CD4-positive, alpha-beta memory T cell (primary cell): ENCODE results near the gene ACKR2. TPM values are rescaled to one million over a fixed set of nuclear protein-coding genes. Genes with fewer than 3 reads are reported as not detected.

Source experiments
- CTCF ChIA-PET: fragments of 350-600 bp; sonication (Branson Sonifier 250); formaldehyde crosslinking; loops from one replicate; lab custom pipeline; 2021; ENCODE audit warnings: inconsistent platforms; ENCODE audit not compliant: partially characterized antibody; lab: Charles Lee
- POLR2A ChIA-PET: fragments of 350-600 bp; sonication (Branson Sonifier 250); formaldehyde crosslinking; loops from one replicate; lab custom pipeline; 2021; ENCODE audit not compliant: partially characterized antibody; lab: Charles Lee
- DNase-seq, 5 donors: peaks; one replicate each; pipeline versions ENCODE4 v3.0.0 to v3.0.0-alpha.2; 2020 to 2022; ENCODE audit warnings: mixed read lengths in 1 of 5
- H3K27ac ChIP-seq: one replicate; pipeline ENCODE4 v1.7.0; 2013; ENCODE audit warnings: low read depth, low read length
- H3K27me3 ChIP-seq: 2 replicates; pipeline ENCODE4 v1.7.0; 2013; ENCODE audit warnings: mild to moderate bottlenecking, low read length, moderate library complexity; ENCODE audit not compliant: insufficient read depth
- H3K36me3 ChIP-seq: 2 replicates; pipeline ENCODE4 v1.7.0; 2013; ENCODE audit warnings: mild to moderate bottlenecking, low read length, moderate library complexity; ENCODE audit not compliant: insufficient read depth
- H3K4me1 ChIP-seq: 2 replicates; pipeline ENCODE4 v1.7.0; 2013; ENCODE audit warnings: mild to moderate bottlenecking, low read length, moderate library complexity; ENCODE audit not compliant: insufficient read depth
- H3K4me3 ChIP-seq, 2 donors: one replicate each; pipeline ENCODE4 v1.7.0; 2013; ENCODE audit warnings: low read length in 2 of 2, mild to moderate bottlenecking in 1 of 2
- H3K9me3 ChIP-seq, 2 donors: one replicate each; pipeline ENCODE4 v1.7.0; 2013; ENCODE audit warnings: low read length in 2 of 2, control low read depth in 1 of 2; ENCODE audit not compliant: control insufficient read depth in 1 of 2
- H3K27ac Mint-ChIP-seq, 7 donors: one replicate each; pipeline ENCODE4 v1.8.0; 2020 to 2021; ENCODE audit warnings: mixed read lengths in 7 of 7, mild to moderate bottlenecking in 6 of 7, inconsistent platforms in 3 of 7, moderate library complexity in 3 of 7
- H3K27me3 Mint-ChIP-seq, 2 donors: one replicate each; pipeline ENCODE4 v1.8.0; 2020 to 2021; ENCODE audit warnings: mixed read lengths in 2 of 2
- H3K36me3 Mint-ChIP-seq, 2 donors: one replicate each; pipeline ENCODE4 v1.8.0; 2020 to 2021; ENCODE audit warnings: mixed read lengths in 2 of 2, inconsistent platforms in 1 of 2, mild to moderate bottlenecking in 1 of 2
- H3K4me1 Mint-ChIP-seq, 4 donors: one replicate each; pipeline ENCODE4 v1.8.0; 2020 to 2021; ENCODE audit warnings: mixed read lengths in 4 of 4, mild to moderate bottlenecking in 1 of 4
- H3K4me3 Mint-ChIP-seq, 8 donors: one replicate each; pipeline ENCODE4 v1.8.0; 2020 to 2021; ENCODE audit warnings: mixed read lengths in 8 of 8, mild to moderate bottlenecking in 7 of 8, moderate library complexity in 6 of 8, inconsistent platforms in 3 of 8
- H3K9me3 Mint-ChIP-seq, 8 donors: one replicate each; pipeline ENCODE4 v1.8.0; 2020 to 2021; ENCODE audit warnings: mixed read lengths in 8 of 8, mild to moderate bottlenecking in 5 of 8, inconsistent platforms in 3 of 8, moderate library complexity in 1 of 8
- intact Hi-C: fragments of 100-400 bp; cut with micrococcal nuclease; formaldehyde crosslinking; loops from one replicate; pipeline ENCODE4 v1.15.1; 2023
- polyA plus RNA-seq, 2 donors: library from polyadenylated mRNA; unstranded; fragments of 300-500 nt; fragmentation: Illumina TruSeq; gene quantifications; one replicate each; pipeline ENCODE4 v1.2.3, GENCODE V29; 2021
- total RNA-seq, 2 experiments: library from RNA; stranded (reverse); gene quantifications; one replicate each; pipeline ENCODE4 v1.2.3, GENCODE V29; 2021

The ACKR2 gene
- total and polyA plus RNA-seq, 4 experiments from 2014 or later, result 0.28 to 0.49 TPM; not detected in 2

DNA sequence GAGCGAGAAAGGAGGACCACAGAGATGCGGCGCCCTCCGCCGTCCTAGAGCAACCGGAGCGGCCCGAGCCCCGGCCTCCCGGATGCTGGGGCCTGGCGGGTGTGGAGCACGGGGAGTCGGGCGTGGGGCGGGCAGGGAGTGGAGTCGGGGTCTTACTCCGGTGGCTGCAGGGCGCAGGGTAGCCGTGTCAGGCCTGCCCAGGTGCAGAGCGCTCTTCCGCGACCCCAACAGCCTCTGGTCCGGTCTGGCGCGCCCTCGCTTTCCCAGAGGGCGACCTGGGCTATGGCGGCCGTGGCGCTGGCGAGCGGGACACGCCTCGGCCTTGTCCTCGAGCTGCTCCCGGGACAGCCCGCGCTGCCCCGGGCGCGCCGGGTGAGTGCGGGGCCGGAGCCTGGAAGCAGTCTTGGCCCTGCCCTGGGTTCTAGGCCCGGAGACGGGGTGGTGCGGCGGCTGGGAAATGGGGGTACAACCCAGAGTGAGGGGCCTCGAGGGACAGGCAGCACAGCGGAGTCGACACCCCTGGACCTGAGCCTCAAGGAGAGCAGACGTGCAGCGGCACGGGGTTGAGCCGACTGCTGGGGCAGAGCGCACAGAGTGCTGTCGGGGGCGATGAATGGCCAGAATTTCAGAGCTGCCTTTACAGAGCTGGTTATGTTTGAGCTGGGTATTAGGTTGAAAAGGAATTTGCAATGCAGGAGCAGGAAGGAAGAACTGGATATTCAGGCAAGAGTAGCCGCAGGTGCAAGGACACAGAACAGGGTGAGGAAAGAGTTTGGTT is 97.0 kb downstream of the ACKR2 start, which contains the start of gene ZNF662:
ZNF662 (plus strand) TSS at position 73 of the 778 bp plus-strand sequence. CDS start 1,973 bp downstream, outside the sequence.
- Mint-ChIP-seq H3K9me3 (peaks cover 3 to 38% (median 24%) of the 10 kb centered on the region in 8 donors), H3K4me1 (peaks cover 4 to 10% (median 5%) of the 10 kb centered on the region in 4 donors), H3K27me3 (peaks cover 30 to 42% of the 10 kb centered on the region in 2 donors), H3K27ac (peak within 1 kb of the TSS in 2 of 7 donors; percentile 48 to 81), H3K36me3 (peaks cover 5 to 16% of the 10 kb centered on the region in 2 donors), H3K4me3 (peak within 1 kb of the TSS; percentile 68 to 78 (median 74))
- POLR2A ChIA-PET, result no interaction called here
- intact Hi-C loops, result no loop called here
- Histone ChIP-seq H3K27me3 (peaks cover 9% of the 10 kb centered on the region), H3K4me3 (no peak within 1 kb of the TSS), H3K36me3 (no peaks in the 10 kb centered on the region), H3K4me1 (no peaks in the 10 kb centered on the region), H3K9me3 (peaks cover 0 to 5% of the 10 kb centered on the region in 2 donors), H3K27ac (no peak within 1 kb of the TSS)
- CTCF ChIA-PET, result no interaction called here
- no peak for DNase-seq

DNA sequence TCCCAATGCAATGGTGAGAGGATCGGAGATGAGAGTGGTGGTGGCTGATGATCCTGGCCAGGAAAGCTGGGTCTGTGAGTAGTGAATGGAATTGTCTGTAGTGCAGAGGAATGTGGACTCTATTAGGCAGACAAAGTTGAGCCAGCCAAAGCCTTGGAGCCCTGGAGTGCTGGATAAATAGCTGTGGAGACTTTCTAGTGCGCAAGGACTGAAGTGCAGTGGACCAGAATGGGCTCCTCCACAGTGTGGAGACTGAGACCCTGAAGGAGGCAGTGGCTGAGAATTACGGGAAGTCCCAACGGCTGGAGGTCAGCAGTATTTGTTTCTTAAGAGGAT is 97.6 kb downstream of the ACKR2 start:
- peak overlapping the region in 1 of 7 donors; percentile 56 for H3K27ac Mint-ChIP-seq
- H3K36me3 Mint-ChIP-seq, result peaks cover 5 to 16% of the 10 kb centered on the region in 2 donors
- Histone ChIP-seq H3K9me3 (peaks cover 0 to 5% of the 10 kb centered on the region in 2 donors), H3K27ac (no peak overlapping the region), H3K36me3 (no peaks in the 10 kb centered on the region), H3K4me3 (no peak overlapping the region), H3K27me3 (peaks cover 9% of the 10 kb centered on the region), H3K4me1 (no peaks in the 10 kb centered on the region)
- POLR2A ChIA-PET, result no interaction called here
- intact Hi-C loops, result no loop called here
- H3K4me1 Mint-ChIP-seq, result peaks cover 4 to 10% (median 5%) of the 10 kb centered on the region in 4 donors
- H3K9me3 Mint-ChIP-seq, result peaks cover 3 to 38% (median 23%) of the 10 kb centered on the region in 8 donors
- H3K27me3 Mint-ChIP-seq, result peaks cover 30 to 42% of the 10 kb centered on the region in 2 donors
- peak overlapping the region in 7 of 8 donors; percentile 45 to 71 (median 57) for H3K4me3 Mint-ChIP-seq
- no peak for DNase-seq
- CTCF ChIA-PET, result no interaction called here

DNA sequence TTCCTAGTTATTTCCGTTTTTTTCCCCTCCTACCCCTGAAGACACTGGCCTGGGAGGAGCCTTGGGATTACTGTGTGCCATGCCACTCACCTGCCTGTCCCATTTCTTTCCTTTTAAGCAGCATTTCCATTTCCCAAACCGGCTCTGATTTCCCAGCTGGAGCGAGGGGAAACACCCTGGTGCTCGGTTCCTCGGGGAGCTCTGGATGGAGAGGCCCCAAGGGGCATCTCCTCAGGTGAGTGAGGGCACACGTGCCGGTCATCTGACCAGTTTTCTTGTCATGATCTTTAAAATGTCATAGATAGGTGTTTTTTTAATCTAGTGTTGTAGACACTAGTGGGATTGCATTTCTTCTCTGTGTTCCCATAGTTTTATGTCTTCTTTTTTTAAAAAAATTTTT is 99.4 kb downstream of the ACKR2 start:
- CTCF ChIA-PET, result no interaction called here
- intact Hi-C loops, result no loop called here
- no peak for DNase-seq
- Mint-ChIP-seq H3K36me3 (peaks cover 5 to 23% of the 10 kb centered on the region in 2 donors), H3K4me1 (peaks cover 4 to 10% (median 5%) of the 10 kb centered on the region in 4 donors), H3K4me3 (no peak overlapping the region), H3K9me3 (peaks cover under 1 to 34% (median 21%) of the 10 kb centered on the region in 8 donors), H3K27ac (no peak overlapping the region), H3K27me3 (peaks cover 30 to 40% of the 10 kb centered on the region in 2 donors)
- Histone ChIP-seq H3K36me3 (no peaks in the 10 kb centered on the region), H3K9me3 (peaks cover 0 to 6% of the 10 kb centered on the region in 2 donors), H3K4me3 (no peak overlapping the region), H3K27ac (no peak overlapping the region), H3K4me1 (no peaks in the 10 kb centered on the region), H3K27me3 (peaks cover 9% of the 10 kb centered on the region)
- POLR2A ChIA-PET, result no interaction called here

DNA sequence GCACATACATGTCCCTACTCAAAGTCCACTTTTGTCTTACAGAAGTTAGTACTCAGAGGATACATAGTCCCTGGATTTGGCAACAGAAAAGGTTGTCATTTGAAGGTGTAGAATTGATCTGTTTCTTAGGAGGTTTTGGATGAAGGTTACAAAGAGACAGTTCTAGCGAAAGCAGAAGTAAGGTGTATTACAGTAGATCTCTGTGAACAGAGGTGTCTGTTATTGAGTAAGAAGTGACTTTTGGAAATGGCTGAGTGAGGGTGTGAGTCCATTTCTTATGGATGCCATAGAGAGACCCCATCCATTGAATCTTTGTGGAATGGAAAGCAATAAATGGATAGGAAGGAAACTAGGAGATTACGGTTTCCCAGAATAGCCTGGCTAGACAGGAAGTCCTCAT is 102.3 kb downstream of the ACKR2 start:
- H3K9me3 Mint-ChIP-seq, result peaks cover 3 to 48% (median 37%) of the 10 kb centered on the region in 8 donors
- no peak overlapping the region for H3K4me3 ChIP-seq
- CTCF ChIA-PET, result no interaction called here
- POLR2A ChIA-PET, result no interaction called here
- DNase-seq, result no peak
- no peak overlapping the region for H3K4me3 Mint-ChIP-seq
- peaks cover 3% of the 10 kb centered on the region for H3K27me3 ChIP-seq
- no peak overlapping the region for H3K27ac ChIP-seq
- peaks cover 2 to 8% (median 2%) of the 10 kb centered on the region in 4 donors for H3K4me1 Mint-ChIP-seq
- intact Hi-C loops, result no loop called here
- H3K36me3 ChIP-seq, result no peaks in the 10 kb centered on the region
- H3K4me1 ChIP-seq, result no peaks in the 10 kb centered on the region
- H3K27me3 Mint-ChIP-seq, result peaks cover 16 to 28% of the 10 kb centered on the region in 2 donors
- H3K9me3 ChIP-seq, result peaks cover 0 to 25% of the 10 kb centered on the region in 2 donors
- no peak overlapping the region for H3K27ac Mint-ChIP-seq
- H3K36me3 Mint-ChIP-seq, result peaks cover 24 to 37% of the 10 kb centered on the region in 2 donors

DNA sequence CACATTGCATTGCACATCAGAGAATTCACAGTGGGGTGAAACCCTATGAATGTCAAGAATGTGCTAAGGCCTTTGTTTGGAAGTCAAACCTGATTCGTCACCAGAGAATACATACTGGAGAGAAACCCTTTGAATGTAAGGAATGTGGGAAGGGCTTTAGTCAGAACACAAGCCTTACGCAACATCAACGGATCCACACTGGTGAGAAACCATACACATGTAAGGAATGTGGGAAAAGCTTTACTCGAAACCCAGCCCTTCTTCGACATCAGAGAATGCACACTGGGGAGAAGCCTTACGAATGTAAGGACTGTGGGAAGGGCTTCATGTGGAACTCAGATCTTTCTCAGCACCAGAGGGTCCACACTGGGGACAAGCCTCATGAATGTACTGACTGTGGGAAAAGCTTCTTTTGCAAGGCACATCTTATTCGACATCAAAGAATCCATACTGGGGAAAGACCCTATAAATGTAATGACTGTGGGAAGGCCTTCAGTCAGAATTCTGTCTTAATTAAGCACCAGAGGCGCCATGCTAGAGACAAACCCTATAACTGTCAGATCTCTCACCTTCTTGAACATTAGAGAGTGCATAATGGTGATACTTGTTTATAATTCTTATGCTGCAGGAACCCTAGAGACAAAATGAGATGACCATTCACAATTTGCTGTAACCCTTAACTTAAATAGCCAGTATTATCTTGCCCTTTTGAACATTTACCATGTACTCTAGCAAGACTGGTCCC is 105.7 kb downstream of the ACKR2 start:
- Mint-ChIP-seq H3K4me1 (no peaks in the 10 kb centered on the region), H3K27me3 (peaks cover 0 to 8% of the 10 kb centered on the region in 2 donors), H3K9me3 (peaks cover 3 to 66% (median 54%) of the 10 kb centered on the region in 8 donors), H3K36me3 (peaks cover 32 to 46% of the 10 kb centered on the region in 2 donors), H3K4me3 (no peak overlapping the region), H3K27ac (no peak overlapping the region)
- Histone ChIP-seq H3K27me3 (no peaks in the 10 kb centered on the region), H3K36me3 (no peaks in the 10 kb centered on the region), H3K4me3 (no peak overlapping the region), H3K27ac (no peak overlapping the region), H3K9me3 (peaks cover 5 to 25% of the 10 kb centered on the region in 2 donors), H3K4me1 (no peaks in the 10 kb centered on the region)
- POLR2A ChIA-PET, result no interaction called here
- CTCF ChIA-PET, result no interaction called here
- intact Hi-C loops, result no loop called here
- no peak for DNase-seq

Other genes starting within 250 kb of the ACKR2 start
- gene SEC22C, start 227.5 kb upstream of the ACKR2 start, total RNA-seq, result 10 to 100 TPM; 55.8 to 56.6 TPM
- 10 to 100 TPM; 53.1 to 70.3 TPM for gene SEC22C, start 227.5 kb upstream of the ACKR2 start, polyA plus RNA-seq
- 10 to 100 TPM; 51.0 to 61.9 TPM for gene SS18L2, start 218.6 kb upstream of the ACKR2 start, total RNA-seq
- 100 to 1,000 TPM; 150 to 159 TPM for gene SS18L2, start 218.6 kb upstream of the ACKR2 start, polyA plus RNA-seq
- gene NKTR, start 208.8 kb upstream of the ACKR2 start, total RNA-seq, result 100 to 1,000 TPM; 256 to 269 TPM
- gene NKTR, start 208.8 kb upstream of the ACKR2 start, polyA plus RNA-seq, result 10 to 100 TPM in 1 of 2 donors, 1 to 10 TPM in 1; 8.9 to 23.2 TPM
- gene ZBTB47, start 155.7 kb upstream of the ACKR2 start, total RNA-seq, result 1 to 10 TPM; 1.4 to 1.8 TPM
- gene ZBTB47, start 155.7 kb upstream of the ACKR2 start, polyA plus RNA-seq, result not detected
- not detected for gene KLHL40, start 123.9 kb upstream of the ACKR2 start, total RNA-seq
- gene KLHL40, start 123.9 kb upstream of the ACKR2 start, polyA plus RNA-seq, result not detected
- gene HHATL, start 106.6 kb upstream of the ACKR2 start, total RNA-seq, result not detected
- gene HHATL, start 106.6 kb upstream of the ACKR2 start, polyA plus RNA-seq, result not detected
- under 1 TPM; 0.72 to 0.96 TPM for gene CCDC13, start 36.2 kb upstream of the ACKR2 start, total RNA-seq
- under 1 TPM; 0.15 to 0.25 TPM for gene CCDC13, start 36.2 kb upstream of the ACKR2 start, polyA plus RNA-seq
- gene HIGD1A, start 5.0 kb upstream of the ACKR2 start, total RNA-seq, result 10 to 100 TPM; 24.3 to 26.7 TPM
- gene HIGD1A, start 5.0 kb upstream of the ACKR2 start, polyA plus RNA-seq, result 100 to 1,000 TPM in 1 of 2 donors, 10 to 100 TPM in 1; 91.3 to 157 TPM
- gene CYP8B1, start 66.4 kb downstream of the ACKR2 start, total RNA-seq, result not detected
- not detected for gene CYP8B1, start 66.4 kb downstream of the ACKR2 start, polyA plus RNA-seq
- gene ZNF662, start 96.7 kb downstream of the ACKR2 start, total RNA-seq, result 1 to 10 TPM; 2.1 to 2.7 TPM
- gene ZNF662, start 96.7 kb downstream of the ACKR2 start, polyA plus RNA-seq, result under 1 TPM in 1 of 2 donors, not detected in 1; 0.07 TPM
- gene GASK1A, start 169.9 kb downstream of the ACKR2 start, total RNA-seq, result not detected
- not detected for gene GASK1A, start 169.9 kb downstream of the ACKR2 start, polyA plus RNA-seq